ENCODE results near the gene VPS29.

DNA sequence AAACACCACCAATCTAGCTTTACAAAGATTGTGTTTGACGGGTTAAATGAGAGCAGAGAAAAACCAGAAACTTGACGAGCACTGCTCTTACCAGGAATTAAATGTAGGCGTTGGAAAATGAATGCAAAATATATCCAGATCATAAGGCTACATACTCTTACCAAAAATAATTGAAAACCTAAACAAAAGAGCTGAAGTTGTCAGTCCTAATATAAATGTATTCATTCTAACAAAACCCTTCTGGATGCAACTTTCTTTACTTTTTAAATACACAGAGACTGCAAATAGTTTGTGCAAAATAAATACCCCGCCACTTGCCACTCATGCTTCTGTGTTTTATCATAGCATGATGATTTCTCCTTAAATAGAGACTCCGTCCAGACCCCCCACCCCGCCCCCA lies 32.9 kb upstream of the VPS29 start:
- TF ChIP-seq, protein P1, sequence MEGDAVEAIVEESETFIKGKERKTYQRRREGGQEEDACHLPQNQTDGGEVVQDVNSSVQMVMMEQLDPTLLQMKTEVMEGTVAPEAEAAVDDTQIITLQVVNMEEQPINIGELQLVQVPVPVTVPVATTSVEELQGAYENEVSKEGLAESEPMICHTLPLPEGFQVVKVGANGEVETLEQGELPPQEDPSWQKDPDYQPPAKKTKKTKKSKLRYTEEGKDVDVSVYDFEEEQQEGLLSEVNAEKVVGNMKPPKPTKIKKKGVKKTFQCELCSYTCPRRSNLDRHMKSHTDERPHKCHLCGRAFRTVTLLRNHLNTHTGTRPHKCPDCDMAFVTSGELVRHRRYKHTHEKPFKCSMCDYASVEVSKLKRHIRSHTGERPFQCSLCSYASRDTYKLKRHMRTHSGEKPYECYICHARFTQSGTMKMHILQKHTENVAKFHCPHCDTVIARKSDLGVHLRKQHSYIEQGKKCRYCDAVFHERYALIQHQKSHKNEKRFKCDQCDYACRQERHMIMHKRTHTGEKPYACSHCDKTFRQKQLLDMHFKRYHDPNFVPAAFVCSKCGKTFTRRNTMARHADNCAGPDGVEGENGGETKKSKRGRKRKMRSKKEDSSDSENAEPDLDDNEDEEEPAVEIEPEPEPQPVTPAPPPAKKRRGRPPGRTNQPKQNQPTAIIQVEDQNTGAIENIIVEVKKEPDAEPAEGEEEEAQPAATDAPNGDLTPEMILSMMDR (IDR thresholded peaks at IDR 0.05; ENCODE audit: insufficient read depth, low read depth, low read length) = no peak
- TF ChIP-seq EZH2 (IDR thresholded peaks at IDR 0.05; ENCODE audit: insufficient read depth, low read length) = no peak

Data from astrocyte (in vitro differentiated cells and primary cell).